ENCODE data around the gene VASH1.

- TF ChIP-seq CTCF (IDR thresholded peaks at IDR 0.05) (no peak), HDAC2 (IDR thresholded peaks at IDR 0.05) (no peak), E2F6 (IDR thresholded peaks at IDR 0.05; ENCODE audit: borderline replicate concordance, low read depth) (no peak), ZFP36 (IDR thresholded peaks at IDR 0.05; ENCODE audit: borderline replicate concordance, partially characterized antibody) (no peak), POLR2A (IDR thresholded peaks at IDR 0.05; ENCODE audit: low read length) (no peak), EHMT2 (IDR thresholded peaks at IDR 0.05; ENCODE audit: low read depth) (no peak), RAD21 (conservative IDR thresholded peaks at IDR 0.05 in 1 of 2, IDR thresholded peaks at IDR 0.05 in 1 of 2) (no peak), ZSCAN20 (CRISPR knock-in tag; IDR thresholded peaks at IDR 0.05) (no peak), MAZ (IDR thresholded peaks at IDR 0.05; ENCODE audit: borderline replicate concordance, low read depth, low read length) (no peak), SREBF2 (IDR thresholded peaks at IDR 0.05) (no peak), SMC3 (IDR thresholded peaks at IDR 0.05) (no peak)
These were observed 20.2 kb upstream of the VASH1 start for GRCh38 chr14:76741074-76741473.
